GM21717 (cell line): Measurements from ENCODE around the gene RXRA.

ENCODE experiments used
- ATAC-seq: cut with Tn5 transposase; IDR thresholded peaks from one replicate; pipeline ENCODE4 v1.9.1; 2021; ENCODE audit warnings: mild to moderate bottlenecking, moderate library complexity; ENCODE audit not compliant: unreplicated experiment

The RXRA gene

DNA sequence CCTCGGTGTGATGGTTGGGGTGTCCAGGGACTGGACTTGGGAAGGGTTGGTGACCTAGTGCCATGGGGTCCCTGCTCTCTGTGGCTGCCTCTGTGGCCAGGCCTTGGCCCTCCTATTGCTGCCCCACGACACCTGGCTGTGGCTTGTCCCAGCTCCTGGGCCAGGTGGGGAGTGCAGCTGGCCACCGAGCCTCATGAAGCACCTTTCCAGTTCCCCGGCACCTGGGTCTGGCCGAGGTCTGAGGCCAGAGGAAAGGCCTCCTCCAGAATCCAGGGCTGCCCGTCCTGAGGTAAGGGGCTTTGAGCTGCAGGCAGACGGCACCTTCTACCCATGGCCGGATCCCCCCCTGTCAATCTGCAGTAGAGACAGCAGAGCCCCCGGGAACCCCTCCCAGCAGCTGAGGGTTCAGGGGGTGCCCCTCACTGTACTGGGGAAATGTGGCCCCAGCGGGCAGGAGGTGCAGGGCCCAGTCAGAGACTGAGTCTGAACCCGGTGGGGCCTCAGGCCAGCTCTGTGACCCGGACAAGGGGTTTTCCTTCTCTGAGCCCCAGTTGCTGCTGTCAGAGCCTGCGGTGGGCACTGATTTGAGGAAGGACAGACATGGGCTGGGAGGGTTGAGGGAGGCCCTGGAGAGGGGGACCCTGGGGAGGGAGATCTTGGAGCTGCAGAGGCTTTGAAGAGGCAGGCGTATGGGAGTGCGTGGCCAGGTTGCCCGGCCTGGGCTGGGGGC, 54.5 kb downstream of the RXRA start:
- ATAC-seq: no peak

DNA sequence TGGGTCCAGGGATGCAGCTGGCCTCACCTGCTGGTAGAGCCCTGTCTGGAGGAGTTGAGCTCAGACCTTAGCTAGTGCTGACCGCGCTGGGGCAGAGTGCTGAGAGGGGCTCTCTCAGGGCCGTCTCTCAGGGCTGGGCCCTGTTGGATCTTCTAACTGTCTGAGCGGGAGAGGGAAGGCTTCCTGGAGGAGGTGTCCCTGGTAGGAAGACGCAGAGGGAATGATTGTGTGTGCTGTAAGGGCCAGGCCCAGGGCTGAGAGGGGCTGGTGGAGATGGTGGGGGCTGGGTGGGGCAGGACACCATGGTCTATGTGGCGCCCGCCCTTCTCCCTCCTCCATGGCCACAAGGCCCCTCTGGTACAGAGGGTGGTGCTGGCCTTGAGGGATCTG, 55.0 kb downstream of the RXRA start:
- ATAC-seq: no peak

DNA sequence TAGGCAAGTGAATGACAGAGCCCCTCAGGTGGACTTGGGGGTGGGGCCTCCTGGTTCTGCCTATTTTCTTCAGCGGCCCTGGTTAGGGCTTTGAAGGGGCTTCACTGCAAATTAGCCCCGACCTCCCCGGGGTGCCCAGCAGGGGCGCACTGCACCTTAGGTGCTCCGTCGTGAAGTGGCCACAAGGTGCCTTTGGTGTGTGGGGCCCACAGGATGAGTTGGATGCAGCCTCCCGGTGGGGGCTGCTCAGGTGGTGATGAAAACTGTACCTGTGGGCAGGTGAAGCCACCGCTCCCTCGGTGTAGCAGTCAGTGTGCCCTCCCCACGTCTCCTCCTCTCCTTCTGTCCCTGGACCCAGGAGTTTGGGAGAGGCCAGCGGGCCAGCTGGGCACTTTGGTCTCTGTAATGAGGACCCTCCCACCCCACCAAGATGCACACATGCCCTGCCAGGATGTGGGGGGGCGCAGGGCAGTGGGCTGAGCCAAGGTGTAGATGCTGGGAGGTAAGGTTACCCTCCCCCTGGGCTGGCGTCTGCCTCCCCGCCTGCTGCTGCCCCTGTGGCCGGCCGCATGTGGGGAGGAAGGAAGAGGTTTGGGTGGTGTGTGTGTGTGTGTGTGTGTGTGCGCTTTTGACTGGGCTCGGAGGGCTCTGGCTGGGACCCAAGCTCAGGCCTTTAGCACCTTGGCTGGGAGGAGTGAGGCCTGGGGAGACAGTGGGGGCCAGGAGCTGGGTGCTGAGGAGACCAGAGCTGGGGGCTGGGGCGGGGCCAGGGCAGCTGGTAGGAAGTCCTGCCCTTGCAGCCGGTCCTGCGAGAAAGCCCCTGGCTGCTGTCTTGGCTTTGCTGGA, 55.6 kb downstream of the RXRA start:
- no peak for ATAC-seq

DNA sequence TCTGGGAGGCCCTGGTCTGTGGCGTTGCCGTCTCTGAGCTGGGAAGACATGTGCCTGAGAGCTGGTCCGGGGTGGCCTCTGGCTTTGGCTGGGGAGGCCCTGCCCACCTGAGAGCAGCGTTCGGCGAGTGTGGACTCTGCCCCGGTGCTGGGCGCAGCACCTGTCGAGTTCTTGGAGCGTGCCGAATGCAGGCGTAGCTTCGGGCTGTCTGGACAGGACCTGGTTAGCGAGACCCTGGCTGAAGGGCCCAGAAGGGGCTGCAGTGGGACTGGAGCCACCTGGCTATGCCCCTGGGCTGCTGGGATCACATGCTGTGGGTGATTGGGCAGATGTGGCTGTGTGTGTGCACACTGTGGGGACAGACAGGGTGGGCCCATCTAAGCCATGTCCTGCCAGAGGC, 56.5 kb downstream of the RXRA start:
- ATAC-seq: no peak

DNA sequence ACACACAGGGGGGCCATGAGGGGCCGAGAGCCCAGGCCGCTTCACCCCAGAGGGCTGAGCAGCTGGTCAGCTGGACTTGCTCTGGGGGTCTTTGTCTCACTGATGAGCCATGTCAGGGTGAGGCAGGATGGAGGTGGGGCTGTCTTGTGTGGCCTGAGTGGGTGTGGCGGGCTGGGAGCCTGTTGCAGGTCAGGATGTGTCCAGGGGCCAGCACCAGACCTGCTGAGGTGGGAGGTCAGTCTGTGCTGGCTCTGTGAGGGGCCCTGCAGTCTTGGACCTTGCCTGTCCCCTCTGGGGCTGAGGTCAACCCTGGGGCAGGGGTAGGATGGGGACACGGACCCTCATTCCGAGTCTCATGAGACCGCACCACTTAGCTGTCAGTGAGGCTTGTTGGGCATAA, 56.9 kb downstream of the RXRA start:
- no peak for ATAC-seq

DNA sequence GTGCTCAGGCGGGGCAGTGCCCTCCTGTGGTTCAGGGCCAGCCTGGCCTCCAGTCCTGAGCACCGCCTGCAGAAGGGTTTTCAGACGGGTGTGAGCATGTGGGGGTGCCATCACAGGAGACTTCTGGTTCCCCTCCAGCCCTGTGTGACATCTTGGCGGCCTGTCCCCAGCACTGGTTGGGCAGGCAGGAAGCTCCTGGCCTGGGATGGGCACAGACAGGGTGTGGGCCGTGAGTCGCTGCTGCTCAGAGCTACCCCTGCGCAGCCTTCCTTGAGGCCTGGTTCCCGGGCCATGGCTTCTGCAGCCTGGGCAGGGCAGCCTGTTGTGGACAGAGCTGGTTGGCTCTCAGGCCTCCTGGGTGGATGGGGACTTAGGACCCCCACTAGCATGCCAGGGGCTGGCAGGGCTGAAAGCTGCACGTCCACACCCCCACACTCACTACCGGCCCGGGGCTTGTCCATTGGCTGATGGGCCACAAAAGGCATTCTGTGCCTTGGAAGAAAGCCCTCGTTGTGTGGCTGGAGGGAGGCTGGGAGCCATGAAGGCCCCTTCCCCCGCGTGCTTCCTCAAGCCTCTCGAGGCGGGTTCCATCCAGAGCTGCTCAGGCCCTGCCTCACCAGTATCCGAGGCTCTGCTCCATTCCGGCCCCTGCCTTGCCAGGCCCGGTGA, 58.7 kb downstream of the RXRA start:
- ATAC-seq: no peak

DNA sequence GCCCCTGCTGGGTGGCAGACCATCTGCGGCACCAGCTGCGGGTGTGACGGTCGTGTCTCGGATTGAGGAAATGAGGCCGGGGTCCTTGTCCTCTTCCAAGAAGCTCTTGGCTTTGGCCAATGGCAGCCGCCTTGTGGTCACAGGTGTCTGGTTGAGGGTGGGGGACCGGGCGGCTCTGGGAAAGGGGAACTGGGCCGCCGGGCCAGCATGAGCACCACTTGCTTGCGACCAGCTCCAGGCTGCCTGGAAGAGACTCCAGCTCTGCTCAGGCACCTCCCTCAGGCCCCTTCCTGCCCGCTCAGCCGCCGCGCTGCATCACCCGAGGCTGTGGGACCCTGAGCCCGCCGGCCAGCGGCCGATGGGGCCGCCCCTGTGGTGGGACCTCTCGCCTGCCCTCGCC, 59.7 kb downstream of the RXRA start:
- ATAC-seq: no peak

DNA sequence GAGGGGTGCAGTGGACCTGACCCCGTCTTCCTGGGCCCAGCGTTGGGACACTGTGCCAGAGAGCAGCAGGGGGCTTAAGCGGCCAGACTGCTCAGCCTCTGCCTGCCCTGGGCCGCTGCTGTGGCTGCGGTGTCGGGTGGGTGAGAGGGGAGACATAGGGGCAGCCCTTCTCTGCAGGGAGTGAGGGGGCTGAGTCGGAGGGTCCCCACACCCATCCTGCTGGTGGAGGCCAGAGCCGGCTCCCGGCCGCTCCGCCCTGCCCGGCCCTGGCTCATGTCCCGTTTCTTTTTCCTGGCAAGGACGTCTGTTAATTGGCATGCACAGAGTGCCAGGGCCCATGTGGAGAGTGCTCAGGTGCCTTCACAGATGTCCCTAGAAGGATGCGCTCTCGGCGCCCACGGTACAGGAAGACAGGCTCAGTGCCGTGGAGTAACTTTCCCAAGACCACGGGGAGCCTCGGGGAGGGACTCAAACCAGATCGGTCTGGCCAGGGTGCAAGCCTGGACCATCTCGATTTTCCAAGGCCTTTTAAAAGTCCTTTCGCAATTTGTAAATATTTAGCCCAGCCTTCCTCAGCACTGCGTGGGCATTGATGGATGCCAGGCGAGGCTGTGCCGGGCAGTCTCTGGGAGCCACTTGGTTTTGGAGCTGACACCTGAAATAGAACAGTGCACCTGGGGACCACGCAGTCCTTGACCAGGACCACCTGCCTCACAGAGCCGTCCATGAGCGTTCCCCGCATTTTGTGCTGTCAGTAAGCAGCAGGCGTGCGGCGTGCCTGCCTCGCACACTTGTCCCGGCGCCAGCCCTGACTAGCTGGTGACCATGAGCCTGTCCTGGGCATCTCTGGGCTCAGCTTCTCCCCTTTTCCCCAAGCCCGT, 60.9 kb downstream of the RXRA start:
- no peak for ATAC-seq

DNA sequence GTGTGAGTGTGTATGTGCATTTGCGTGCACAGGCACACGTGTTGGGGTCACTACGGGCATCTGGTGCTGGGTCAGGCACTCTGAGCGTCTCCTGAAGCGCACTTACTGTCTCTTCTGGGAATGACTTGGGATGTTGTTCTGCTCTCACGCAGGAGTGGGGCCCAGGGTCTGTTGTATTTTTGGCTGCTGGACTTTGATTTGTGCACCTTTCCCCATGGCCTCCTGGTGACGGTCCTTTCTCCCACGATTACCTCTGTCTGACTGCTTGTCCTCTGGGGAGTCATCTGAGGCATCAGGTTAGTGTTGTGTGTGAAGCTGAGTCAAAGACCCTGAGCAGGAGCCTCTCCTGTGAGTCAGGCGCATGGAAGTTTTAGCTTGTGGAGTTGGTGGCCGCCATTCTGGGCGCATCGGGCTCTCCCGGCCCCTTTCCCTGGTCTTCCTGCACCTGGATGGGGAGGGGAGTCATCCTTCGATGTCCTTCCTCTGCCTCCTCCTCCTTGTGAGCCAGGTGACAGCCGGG, 62.1 kb downstream of the RXRA start:
- ATAC-seq: no peak

DNA sequence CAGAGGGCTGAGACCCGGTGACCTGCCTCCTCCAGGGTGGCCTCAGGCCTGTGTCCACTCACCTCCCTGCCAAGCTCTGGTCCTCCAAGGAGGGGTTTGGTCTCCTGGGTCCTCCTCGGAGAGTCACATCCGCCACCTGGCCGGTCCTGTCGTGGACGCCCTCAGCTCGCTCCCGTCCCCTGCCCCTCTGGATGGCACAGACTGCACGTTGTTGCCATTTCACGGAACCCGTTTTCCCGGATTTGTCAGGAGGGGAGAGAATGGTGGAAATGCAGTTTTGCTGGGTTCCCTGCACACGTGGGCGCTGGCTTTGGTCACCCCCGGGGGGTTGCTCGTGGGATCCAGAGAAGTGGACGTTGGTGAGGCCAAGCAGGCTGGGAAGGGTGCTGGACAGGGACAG, 62.7 kb downstream of the RXRA start:
- no peak for ATAC-seq

DNA sequence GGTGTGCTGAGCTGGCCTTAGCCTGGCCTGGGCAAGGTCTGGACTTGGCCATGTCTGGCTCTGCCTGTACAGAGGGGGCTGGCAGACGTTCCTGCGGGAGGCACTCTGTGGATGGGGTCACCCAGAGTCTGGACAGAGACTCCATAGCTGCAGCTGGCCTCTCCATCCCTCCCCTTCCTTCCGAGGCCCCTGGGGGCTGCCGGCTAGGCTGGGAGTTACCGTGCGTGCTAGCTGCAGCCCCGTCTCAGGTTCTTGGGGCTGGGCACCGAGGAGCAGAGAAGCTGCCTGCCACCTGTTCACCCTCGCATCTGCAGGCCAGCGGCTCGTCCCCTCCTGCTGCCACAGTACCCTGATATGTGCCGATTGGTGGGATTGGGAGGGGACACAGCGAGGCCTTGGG, 63.4 kb downstream of the RXRA start:
- ATAC-seq: no peak

DNA sequence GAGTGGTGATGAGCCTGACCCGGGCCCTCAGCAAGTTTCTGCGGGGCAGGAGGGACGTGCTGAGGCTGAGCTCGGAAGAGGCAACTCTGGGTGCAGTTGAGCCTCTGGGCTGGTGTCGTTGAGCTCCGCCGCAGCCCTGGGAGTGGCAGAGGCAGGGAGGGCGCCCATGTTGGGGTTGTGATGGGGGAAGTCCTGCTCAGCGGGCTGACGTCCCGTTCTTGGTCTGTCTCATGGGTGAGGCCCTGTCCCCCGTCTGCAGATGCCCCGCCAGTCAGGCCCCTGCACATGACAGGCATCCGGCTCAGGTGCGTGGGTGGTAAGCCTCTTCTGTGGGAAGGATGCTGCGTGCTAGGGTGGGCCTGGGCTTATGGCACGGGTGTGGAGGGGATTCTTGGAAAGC, 64.3 kb downstream of the RXRA start:
- ATAC-seq: peak; percentile 34

DNA sequence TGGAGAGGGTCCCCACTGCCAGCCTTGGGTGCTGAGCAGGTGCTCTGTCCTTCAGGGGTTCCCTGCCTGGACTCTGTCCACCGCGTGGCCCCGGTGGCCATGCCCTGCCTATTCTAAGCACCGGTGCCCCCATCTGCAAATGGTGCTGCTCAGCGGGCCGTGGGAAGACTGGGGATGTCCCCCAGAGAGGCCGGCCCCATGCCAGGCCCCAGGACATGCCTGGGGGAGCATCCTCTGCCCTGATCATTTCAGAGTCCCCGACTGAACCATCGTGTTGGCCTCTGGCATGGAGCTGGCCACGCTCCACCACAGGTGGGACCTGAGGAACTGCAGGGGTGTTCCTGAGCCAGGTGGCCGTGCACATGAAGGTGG, 64.7 kb downstream of the RXRA start:
- peak; percentile 33 for ATAC-seq

DNA sequence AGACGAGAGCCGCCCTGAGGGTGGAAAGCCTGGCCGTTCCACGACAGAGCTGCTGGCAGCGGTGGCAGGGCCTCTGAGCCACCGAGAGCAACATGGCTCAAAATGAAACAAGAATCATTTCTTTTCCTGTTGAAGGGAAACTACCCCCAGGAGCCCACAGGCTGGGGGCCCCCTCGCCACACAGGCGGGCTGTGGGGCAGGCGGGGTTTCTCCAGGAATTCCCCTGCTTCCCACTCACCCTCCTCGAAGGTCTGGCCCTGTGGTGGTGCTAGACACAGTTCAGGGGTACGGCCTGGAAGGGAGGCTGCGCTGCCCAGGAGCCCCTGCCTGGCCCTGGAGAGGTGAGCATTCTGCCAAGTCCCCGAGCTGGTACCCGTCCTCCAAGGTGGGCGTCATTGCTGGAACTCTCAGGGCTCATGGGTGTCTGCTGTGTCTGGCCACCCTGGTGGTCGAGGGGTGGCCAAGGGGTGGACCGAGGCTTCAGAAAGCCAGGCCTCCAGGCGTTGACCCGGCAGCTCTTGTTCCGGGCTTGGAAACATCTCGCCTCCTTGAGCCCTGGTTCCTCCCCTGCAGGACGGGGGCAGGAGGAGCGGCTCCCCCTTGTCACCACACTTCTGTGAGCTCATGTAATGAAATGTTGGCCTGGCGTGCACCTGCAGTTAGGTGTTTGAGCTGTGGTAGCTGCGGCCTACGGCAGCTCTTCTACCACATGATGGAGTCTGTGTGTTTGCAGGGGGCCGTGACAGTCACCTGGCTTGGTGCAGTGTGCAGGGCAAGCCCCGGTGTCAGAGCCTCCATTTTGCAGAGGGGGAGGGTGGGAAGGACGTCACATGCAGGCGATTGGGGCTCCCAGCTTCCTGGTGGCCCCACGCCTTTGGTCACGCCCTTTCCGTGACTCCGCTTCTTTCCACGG, 65.3 kb downstream of the RXRA start:
- ATAC-seq: peak; percentile 46

DNA sequence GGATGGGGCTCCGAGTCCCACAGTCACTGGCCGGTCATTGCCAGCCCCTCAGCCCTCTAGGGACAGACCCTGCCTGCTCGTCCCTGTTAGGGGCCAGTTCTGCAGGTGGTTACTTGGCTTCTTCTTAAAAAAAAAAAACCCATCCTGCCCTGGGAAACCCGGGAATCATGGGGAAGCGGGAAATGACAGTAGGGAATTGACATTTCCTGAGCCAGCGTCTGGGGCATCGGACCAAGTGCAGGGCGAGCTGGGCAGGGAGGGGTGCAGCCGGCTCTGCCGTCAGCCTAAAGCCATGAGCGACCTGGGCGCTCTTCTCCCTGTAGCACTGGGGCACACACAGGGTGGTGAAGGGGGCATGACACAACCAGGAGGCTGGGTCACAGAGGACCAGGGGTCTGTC, 66.6 kb downstream of the RXRA start:
- no peak for ATAC-seq

DNA sequence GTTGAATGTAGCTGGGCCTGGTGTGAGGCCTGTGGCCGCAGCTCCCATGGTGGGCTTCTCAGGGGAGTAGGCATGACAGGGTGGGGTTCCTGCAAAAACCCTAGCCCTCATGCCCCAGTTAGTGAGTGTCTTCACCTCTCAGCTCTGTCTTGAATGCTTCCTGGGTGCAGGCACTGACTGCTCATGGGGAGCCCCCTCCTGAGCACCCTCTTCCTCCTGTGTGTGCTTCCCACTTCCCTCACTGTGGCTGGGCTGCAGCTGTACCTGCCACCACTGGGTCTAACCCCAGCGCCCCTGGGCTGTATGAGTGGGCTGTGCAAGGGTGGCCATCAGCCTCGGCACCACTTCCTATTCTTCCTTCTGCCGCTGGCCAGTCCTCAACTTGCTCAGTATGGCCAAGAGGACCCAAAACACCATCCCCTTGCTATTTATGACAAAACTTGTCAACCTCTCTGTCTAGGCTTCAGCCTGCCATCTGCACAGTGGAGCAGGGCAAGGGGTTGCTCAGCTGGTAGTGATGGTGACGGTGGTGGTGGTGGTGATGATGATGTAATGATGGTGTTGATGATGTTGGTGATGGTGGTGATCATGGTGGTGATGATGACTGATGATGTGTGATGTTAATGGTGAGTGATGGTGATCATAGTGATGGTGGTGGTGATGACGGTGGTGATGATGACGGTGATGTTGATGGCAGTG, 67.5 kb downstream of the RXRA start:
- no peak for ATAC-seq

DNA sequence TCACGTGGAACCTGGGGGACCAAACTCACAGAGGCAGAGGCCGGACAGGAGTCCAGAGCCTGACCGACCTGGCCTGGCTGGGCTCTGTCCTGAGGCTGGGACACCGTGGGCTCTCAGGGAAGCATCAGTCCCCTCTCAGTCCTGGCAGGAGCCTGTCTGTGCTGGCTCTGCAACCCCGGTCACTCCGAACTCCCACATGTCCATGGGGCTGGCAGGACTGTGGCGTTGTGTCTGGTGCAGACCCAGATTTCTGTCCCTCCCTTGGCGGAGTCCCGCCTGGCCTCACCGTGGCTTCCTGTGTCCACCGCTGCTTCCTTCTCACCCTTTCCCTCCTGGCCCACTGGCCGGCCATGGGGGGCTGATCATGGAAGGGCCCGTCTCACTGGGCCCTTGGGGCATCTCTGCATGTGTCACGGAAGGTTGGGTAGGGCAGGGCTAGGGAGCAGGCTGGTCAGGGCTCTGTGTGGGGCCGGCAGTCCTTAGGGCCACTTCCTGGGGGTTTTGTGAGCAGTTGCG, 68.8 kb downstream of the RXRA start:
- no peak for ATAC-seq

DNA sequence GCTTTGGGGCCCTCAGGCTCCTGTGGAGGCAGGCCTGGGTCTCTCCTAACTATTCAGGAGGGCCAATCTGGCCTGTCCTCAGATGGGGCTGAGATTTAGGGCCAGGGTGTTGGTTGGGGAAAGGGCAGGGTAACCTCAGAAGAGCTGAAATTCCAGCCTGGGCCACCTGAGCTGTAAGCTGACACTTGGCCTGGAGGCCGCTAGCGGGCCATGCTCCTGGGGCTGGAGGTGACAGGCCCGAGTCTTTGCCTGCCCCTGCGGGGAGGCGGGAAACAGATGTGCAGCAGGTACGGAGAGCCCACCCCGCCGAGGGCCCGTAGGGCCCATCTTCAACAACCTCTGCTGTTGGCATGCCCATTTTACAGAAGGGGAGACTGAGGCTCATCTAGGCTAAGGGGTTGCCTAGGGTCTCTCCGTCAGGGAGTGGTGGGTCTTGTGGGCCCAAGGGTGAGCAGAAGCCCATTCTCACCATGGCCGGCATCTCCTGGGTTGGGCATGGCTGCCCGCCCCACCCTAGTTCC, 69.5 kb downstream of the RXRA start:
- ATAC-seq: no peak
